Limb (tissue), 2 donors: Measurements from ENCODE around the gene SLC26A11.
"Not testable (repeated sequence)": the region's sequence is repeated elsewhere in the genome, so short reads cannot be mapped to it uniquely, and the experiment has no call there.

Experiments used
- DNase-seq, 2 donors: peaks; one replicate each; pipeline ENCODE4 v3.0.0-alpha.2; 2016; ENCODE audit errors: extremely low spot score in 2 of 2

The SLC26A11 gene

GRCh38 chr17:80260791-80261158, 40.5 kb downstream of the SLC26A11 start, which contains the start of gene RNF213:
RNF213 (plus strand) TSS chr17:80260852; CDS start chr17:80263682, 2,830 bp downstream.
- peak in 1 of 2 donors; percentile 69 for DNase-seq

- peak; percentile 40 to 71 for DNase-seq
These were observed 41.1 kb downstream of the SLC26A11 start for GRCh38 chr17:80261159-80261894.

- DNase-seq: no peak
These were observed 41.7 kb downstream of the SLC26A11 start for GRCh38 chr17:80261895-80262279.

- DNase-seq: no peak
These were observed 42.1 kb downstream of the SLC26A11 start for GRCh38 chr17:80262291-80262690.

- no peak for DNase-seq
These were observed 42.6 kb downstream of the SLC26A11 start for GRCh38 chr17:80262775-80263244.

- peak; percentile 69 to 85 for DNase-seq
These were observed 43.3 kb downstream of the SLC26A11 start for GRCh38 chr17:80263253-80264204.

GRCh38 chr17:80264205-80265075, 44.2 kb downstream of the SLC26A11 start:
- DNase-seq: no peak

GRCh38 chr17:80265205-80266068, 45.2 kb downstream of the SLC26A11 start:
- no peak for DNase-seq

- no peak for DNase-seq
These were observed 47.2 kb downstream of the SLC26A11 start for GRCh38 chr17:80267391-80267790.

GRCh38 chr17:80268427-80268826, 48.2 kb downstream of the SLC26A11 start:
- DNase-seq: no peak

GRCh38 chr17:80269405-80269807, 49.2 kb downstream of the SLC26A11 start:
- no peak for DNase-seq

- no peak for DNase-seq
These were observed 49.9 kb downstream of the SLC26A11 start for GRCh38 chr17:80270104-80270503.

- DNase-seq: no peak
These were observed 50.6 kb downstream of the SLC26A11 start for GRCh38 chr17:80270836-80271235.

- no peak for DNase-seq
These were observed 52.1 kb downstream of the SLC26A11 start for GRCh38 chr17:80272366-80272765.

- no peak for DNase-seq
These were observed 54.1 kb downstream of the SLC26A11 start for GRCh38 chr17:80274331-80274730.

GRCh38 chr17:80274871-80275449, 54.7 kb downstream of the SLC26A11 start:
- no peak for DNase-seq

GRCh38 chr17:80275857-80276256, 55.6 kb downstream of the SLC26A11 start:
- DNase-seq: not testable (repeated sequence)

- no peak for DNase-seq
These were observed 57.8 kb downstream of the SLC26A11 start for GRCh38 chr17:80277751-80278671.

GRCh38 chr17:80279895-80280294, 59.7 kb downstream of the SLC26A11 start:
- no peak for DNase-seq
